WTC11 (cell line): ENCODE data around the gene EPHA1. TPM values are rescaled to one million over a fixed set of nuclear protein-coding genes. Genes with fewer than 3 reads are reported as not detected.

Experiments
- ATAC-seq: fragments of 200-7000 bp; cut with Tn5 transposase; 2 replicates; pipeline ENCODE4 v1.10.0; 2021; ENCODE audit warnings: mild to moderate bottlenecking, moderate library complexity
- CTCF ChIA-PET: fragments of 300-600 bp; sonication (Branson Sonifier 250); formaldehyde crosslinking; loops from one replicate; lab custom pipeline; 2021; ENCODE audit warnings: antibody characterized with exemption; lab: Charles Lee
- POLR2A ChIA-PET: fragments of 350-600 bp; sonication (Branson Sonifier 250); formaldehyde crosslinking; loops from one replicate; lab custom pipeline; 2021; ENCODE audit warnings: antibody characterized with exemption; lab: Charles Lee
- DNase-seq: peaks from one replicate; pipeline ENCODE4 v3.0.0; 2021; ENCODE audit warnings: low spot score
- H3K27ac Mint-ChIP-seq: 2 replicates; pipeline ENCODE4 v1.8.0; 2021; ENCODE audit warnings: mixed read lengths
- H3K27me3 Mint-ChIP-seq: 2 replicates; pipeline ENCODE4 v1.8.0; 2021; ENCODE audit warnings: low read depth, mild to moderate bottlenecking, moderate library complexity, mixed read lengths
- H3K36me3 Mint-ChIP-seq: 2 replicates; pipeline ENCODE4 v1.8.0; 2021; ENCODE audit warnings: mixed read lengths
- H3K4me1 Mint-ChIP-seq: 2 replicates; pipeline ENCODE4 v1.8.0; 2022; ENCODE audit warnings: mixed read lengths
- H3K4me3 Mint-ChIP-seq: 2 replicates; pipeline ENCODE4 v1.8.0; 2021; ENCODE audit warnings: mild to moderate bottlenecking, moderate library complexity, mixed read lengths
- H3K9me3 Mint-ChIP-seq: 2 replicates; pipeline ENCODE4 v1.8.0; 2021; ENCODE audit warnings: mixed read lengths
- AR ChIP-seq: fragments of 250-450 bp; sonication (Bioruptor Pico); IDR thresholded peaks from 2 replicates; pipeline ENCODE4 v1.9.0; 2021; ENCODE audit warnings: mild to moderate bottlenecking
- CDX4 ChIP-seq: fragments of 250-450 bp; sonication (Bioruptor Pico); IDR thresholded peaks from 2 replicates; pipeline ENCODE4 v1.9.0; 2021; ENCODE audit warnings: moderate library complexity, mild to moderate bottlenecking, inconsistent platforms, borderline replicate concordance
- E2F5 ChIP-seq: sonication (generic); formaldehyde crosslinking; IDR thresholded peaks from 2 replicates; pipeline ENCODE4 v1.8.1; 2022; ENCODE audit warnings: mild to moderate bottlenecking, moderate library complexity, missing genetic modification reagents
- ETV6 ChIP-seq: sonication (generic); formaldehyde crosslinking; IDR thresholded peaks from 2 replicates; pipeline ENCODE4 v1.8.1; 2022; ENCODE audit warnings: mild to moderate bottlenecking, missing genetic modification reagents
- FOXP1 ChIP-seq: sonication (generic); formaldehyde crosslinking; IDR thresholded peaks from 2 replicates; pipeline ENCODE4 v1.8.0; 2022; ENCODE audit warnings: missing genetic modification reagents, mild to moderate bottlenecking, moderate library complexity, borderline replicate concordance
- GTF2I ChIP-seq: fragments of 250-450 bp; sonication (Bioruptor Pico); conservative IDR thresholded peaks from 2 replicates; pipeline ENCODE4 v1.4.0; 2021; ENCODE audit warnings: mild to moderate bottlenecking
- JAZF1 ChIP-seq: fragments of 250-450 bp; sonication (Bioruptor Pico); IDR thresholded peaks from 2 replicates; pipeline ENCODE4 v1.9.0; 2021; ENCODE audit warnings: moderate library complexity, mild to moderate bottlenecking, inconsistent platforms
- KAT7 ChIP-seq: sonication (generic); formaldehyde crosslinking; IDR thresholded peaks from 2 replicates; pipeline ENCODE4 v1.8.1; 2023; ENCODE audit warnings: missing genetic modification reagents, mild to moderate bottlenecking, borderline replicate concordance
- TEAD4 ChIP-seq: sonication (generic); formaldehyde crosslinking; IDR thresholded peaks from 2 replicates; pipeline ENCODE4 v1.8.0; 2022; ENCODE audit warnings: mild to moderate bottlenecking, missing genetic modification reagents
- TP53 ChIP-seq: sonication (generic); formaldehyde crosslinking; IDR thresholded peaks from 2 replicates; pipeline ENCODE4 v1.8.1; 2023; ENCODE audit warnings: mild to moderate bottlenecking, missing genetic modification reagents
- USF2 ChIP-seq: sonication (generic); formaldehyde crosslinking; IDR thresholded peaks from 2 replicates; pipeline ENCODE4 v1.8.1; 2023; ENCODE audit warnings: mild to moderate bottlenecking, missing genetic modification reagents, moderate library complexity
- ZNF138 ChIP-seq: sonication (generic); formaldehyde crosslinking; conservative IDR thresholded peaks from 2 replicates; pipeline ENCODE4 v1.8.1; 2022; ENCODE audit warnings: mild to moderate bottlenecking, moderate library complexity, missing genetic modification reagents
- ZNF232 ChIP-seq: sonication (generic); formaldehyde crosslinking; IDR thresholded peaks from 2 replicates; pipeline ENCODE4 v1.8.0; 2022; ENCODE audit warnings: mild to moderate bottlenecking, missing genetic modification reagents
- ZNF317 ChIP-seq: sonication (generic); formaldehyde crosslinking; IDR thresholded peaks from 2 replicates; pipeline ENCODE4 v1.8.1; 2023; ENCODE audit warnings: low read depth, mild to moderate bottlenecking, moderate library complexity, missing genetic modification reagents, borderline replicate concordance
- ZNF671 ChIP-seq: fragments of 250-450 bp; sonication (Bioruptor Pico); IDR thresholded peaks from 2 replicates; pipeline ENCODE4 v1.8.0; 2021; ENCODE audit warnings: mild to moderate bottlenecking
- ZSCAN18 ChIP-seq: fragments of 250-450 bp; sonication (Bioruptor Pico); IDR thresholded peaks from 2 replicates; pipeline ENCODE4 v2.1.2; 2022; ENCODE audit warnings: mild to moderate bottlenecking, moderate library complexity
- total RNA-seq: library from RNA; stranded (reverse); gene quantifications from 3 replicates; pipeline ENCODE4 v1.2.3, GENCODE V29; 2021
- TF ChIP-seq, protein P1 (sequence below): sonication (generic); formaldehyde crosslinking; IDR thresholded peaks from 2 replicates; pipeline ENCODE4 v1.8.1; 2022; ENCODE audit warnings: low read depth, mild to moderate bottlenecking, moderate library complexity, missing genetic modification reagents, borderline replicate concordance
- TF ChIP-seq, protein P2 (sequence below): sonication (generic); formaldehyde crosslinking; IDR thresholded peaks from 2 replicates; pipeline ENCODE4 v1.8.0; 2023; ENCODE audit warnings: missing genetic modification reagents, mild to moderate bottlenecking, borderline replicate concordance
- TF ChIP-seq, protein P3 (sequence below): sonication (generic); formaldehyde crosslinking; IDR thresholded peaks from 2 replicates; pipeline ENCODE4 v1.8.0; 2023; ENCODE audit warnings: mild to moderate bottlenecking, missing genetic modification reagents

The EPHA1 gene
- total RNA-seq, 1 experiment from 2014 or later, result 203 TPM

- TF ChIP-seq TEAD4 (CRISPR knock-in tag) (no peak), ZNF138 (CRISPR knock-in tag) (no peak), E2F5 (no peak), ZNF671 (CRISPR knock-in tag) (no peak), ZSCAN18 (CRISPR knock-in tag) (no peak), AR (no peak)
- TF ChIP-seq, protein P1, sequence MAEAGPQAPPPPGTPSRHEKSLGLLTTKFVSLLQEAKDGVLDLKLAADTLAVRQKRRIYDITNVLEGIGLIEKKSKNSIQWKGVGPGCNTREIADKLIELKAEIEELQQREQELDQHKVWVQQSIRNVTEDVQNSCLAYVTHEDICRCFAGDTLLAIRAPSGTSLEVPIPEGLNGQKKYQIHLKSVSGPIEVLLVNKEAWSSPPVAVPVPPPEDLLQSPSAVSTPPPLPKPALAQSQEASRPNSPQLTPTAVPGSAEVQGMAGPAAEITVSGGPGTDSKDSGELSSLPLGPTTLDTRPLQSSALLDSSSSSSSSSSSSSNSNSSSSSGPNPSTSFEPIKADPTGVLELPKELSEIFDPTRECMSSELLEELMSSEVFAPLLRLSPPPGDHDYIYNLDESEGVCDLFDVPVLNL (CRISPR knock-in tag), result no peak
- TF ChIP-seq, all 79 proteins: peak for 0
Observed at GRCh38 chr7:143443153-143443552, 34.5 kb upstream of the EPHA1 start, which contains the start of gene TAS2R60 (continued).

DNA sequence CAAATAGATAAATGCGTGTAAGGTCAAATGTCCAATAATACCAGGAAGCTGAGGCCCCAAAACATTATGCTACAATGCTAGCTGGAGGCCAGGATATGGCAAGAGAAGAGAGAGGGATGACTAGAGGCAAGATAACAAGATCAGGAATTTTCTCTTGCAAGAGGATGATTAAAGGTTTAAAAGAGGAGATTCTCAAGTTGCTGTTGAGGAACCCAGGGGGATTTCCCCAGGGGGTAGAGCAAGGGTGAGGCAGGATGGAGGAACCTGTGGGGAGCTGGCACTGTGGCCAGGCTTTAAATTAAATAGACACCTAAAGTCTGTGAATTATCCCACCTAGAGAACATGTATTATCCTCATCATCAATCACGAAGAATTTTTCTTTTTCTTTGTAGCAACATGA is 31.2 kb upstream of the EPHA1 start:
- TF ChIP-seq CDX4, result no peak
- no peak for TF ChIP-seq FOXP1
- TF ChIP-seq ZNF317, result no peak
- no peak for TF ChIP-seq USF2 (CRISPR knock-in tag)
- TF ChIP-seq TP53 (CRISPR knock-in tag), result no peak
- TF ChIP-seq GTF2I, result no peak
- ChIA-PET POLR2A (no interaction called here), CTCF (no interaction called here)
- no peak for DNase-seq
- no peak for ATAC-seq
- no peaks in the 10 kb centered on the region; the same call in 1 of the 2 replicates for H3K36me3 Mint-ChIP-seq
- H3K27ac Mint-ChIP-seq, result no peak overlapping the region
- peaks cover 3% of the 10 kb centered on the region; the same call in 1 of the 2 replicates for H3K9me3 Mint-ChIP-seq
- no peaks in the 10 kb centered on the region; the same call in 1 of the 2 replicates for H3K27me3 Mint-ChIP-seq
- peaks cover 22% of the 10 kb centered on the region for H3K4me1 Mint-ChIP-seq
- H3K4me3 Mint-ChIP-seq, result no peak overlapping the region

DNA sequence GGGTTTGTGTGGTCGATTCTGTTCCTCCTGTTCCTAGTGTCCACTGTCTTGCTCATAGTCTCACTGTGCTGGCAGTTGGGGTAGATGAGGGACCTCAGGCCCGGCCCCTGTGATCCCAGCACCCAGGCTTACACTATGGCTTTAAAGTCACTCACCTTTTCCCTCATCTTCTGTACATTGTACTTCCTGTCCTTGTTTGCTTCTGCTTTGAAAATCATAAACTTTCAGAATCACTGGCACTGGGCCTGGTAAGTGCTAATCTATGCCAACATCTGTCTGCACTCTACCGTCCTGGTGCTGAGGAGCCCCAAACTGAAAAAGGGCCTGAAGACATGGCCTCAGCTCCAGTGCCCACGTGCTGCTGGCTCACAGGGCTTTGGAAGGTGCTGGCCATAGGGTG is 28.9 kb upstream of the EPHA1 start:
- ATAC-seq, result no peak
- H3K36me3 Mint-ChIP-seq, result no peaks in the 10 kb centered on the region; the same call in 1 of the 2 replicates
- CTCF ChIA-PET, result no interaction called here
- DNase-seq, result no peak
- H3K9me3 Mint-ChIP-seq, result peaks cover 3% of the 10 kb centered on the region; the same call in 1 of the 2 replicates
- POLR2A ChIA-PET, result no interaction called here
- H3K4me1 Mint-ChIP-seq, result peaks cover 22% of the 10 kb centered on the region
- H3K4me3 Mint-ChIP-seq, result no peak overlapping the region
- H3K27me3 Mint-ChIP-seq, result no peaks in the 10 kb centered on the region; the same call in 1 of the 2 replicates
- no peak overlapping the region for H3K27ac Mint-ChIP-seq
- no peak for TF ChIP-seq ETV6 (CRISPR knock-in tag)
- TF ChIP-seq JAZF1 (CRISPR knock-in tag), result no peak
- no peak for TF ChIP-seq KAT7 (CRISPR knock-in tag)
- no peak for TF ChIP-seq ZNF232 (CRISPR knock-in tag)
- TF ChIP-seq, protein P2, sequence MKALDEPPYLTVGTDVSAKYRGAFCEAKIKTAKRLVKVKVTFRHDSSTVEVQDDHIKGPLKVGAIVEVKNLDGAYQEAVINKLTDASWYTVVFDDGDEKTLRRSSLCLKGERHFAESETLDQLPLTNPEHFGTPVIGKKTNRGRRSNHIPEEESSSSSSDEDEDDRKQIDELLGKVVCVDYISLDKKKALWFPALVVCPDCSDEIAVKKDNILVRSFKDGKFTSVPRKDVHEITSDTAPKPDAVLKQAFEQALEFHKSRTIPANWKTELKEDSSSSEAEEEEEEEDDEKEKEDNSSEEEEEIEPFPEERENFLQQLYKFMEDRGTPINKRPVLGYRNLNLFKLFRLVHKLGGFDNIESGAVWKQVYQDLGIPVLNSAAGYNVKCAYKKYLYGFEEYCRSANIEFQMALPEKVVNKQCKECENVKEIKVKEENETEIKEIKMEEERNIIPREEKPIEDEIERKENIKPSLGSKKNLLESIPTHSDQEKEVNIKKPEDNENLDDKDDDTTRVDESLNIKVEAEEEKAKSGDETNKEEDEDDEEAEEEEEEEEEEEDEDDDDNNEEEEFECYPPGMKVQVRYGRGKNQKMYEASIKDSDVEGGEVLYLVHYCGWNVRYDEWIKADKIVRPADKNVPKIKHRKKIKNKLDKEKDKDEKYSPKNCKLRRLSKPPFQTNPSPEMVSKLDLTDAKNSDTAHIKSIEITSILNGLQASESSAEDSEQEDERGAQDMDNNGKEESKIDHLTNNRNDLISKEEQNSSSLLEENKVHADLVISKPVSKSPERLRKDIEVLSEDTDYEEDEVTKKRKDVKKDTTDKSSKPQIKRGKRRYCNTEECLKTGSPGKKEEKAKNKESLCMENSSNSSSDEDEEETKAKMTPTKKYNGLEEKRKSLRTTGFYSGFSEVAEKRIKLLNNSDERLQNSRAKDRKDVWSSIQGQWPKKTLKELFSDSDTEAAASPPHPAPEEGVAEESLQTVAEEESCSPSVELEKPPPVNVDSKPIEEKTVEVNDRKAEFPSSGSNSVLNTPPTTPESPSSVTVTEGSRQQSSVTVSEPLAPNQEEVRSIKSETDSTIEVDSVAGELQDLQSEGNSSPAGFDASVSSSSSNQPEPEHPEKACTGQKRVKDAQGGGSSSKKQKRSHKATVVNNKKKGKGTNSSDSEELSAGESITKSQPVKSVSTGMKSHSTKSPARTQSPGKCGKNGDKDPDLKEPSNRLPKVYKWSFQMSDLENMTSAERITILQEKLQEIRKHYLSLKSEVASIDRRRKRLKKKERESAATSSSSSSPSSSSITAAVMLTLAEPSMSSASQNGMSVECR (CRISPR knock-in tag), result no peak
- TF ChIP-seq, protein P3, sequence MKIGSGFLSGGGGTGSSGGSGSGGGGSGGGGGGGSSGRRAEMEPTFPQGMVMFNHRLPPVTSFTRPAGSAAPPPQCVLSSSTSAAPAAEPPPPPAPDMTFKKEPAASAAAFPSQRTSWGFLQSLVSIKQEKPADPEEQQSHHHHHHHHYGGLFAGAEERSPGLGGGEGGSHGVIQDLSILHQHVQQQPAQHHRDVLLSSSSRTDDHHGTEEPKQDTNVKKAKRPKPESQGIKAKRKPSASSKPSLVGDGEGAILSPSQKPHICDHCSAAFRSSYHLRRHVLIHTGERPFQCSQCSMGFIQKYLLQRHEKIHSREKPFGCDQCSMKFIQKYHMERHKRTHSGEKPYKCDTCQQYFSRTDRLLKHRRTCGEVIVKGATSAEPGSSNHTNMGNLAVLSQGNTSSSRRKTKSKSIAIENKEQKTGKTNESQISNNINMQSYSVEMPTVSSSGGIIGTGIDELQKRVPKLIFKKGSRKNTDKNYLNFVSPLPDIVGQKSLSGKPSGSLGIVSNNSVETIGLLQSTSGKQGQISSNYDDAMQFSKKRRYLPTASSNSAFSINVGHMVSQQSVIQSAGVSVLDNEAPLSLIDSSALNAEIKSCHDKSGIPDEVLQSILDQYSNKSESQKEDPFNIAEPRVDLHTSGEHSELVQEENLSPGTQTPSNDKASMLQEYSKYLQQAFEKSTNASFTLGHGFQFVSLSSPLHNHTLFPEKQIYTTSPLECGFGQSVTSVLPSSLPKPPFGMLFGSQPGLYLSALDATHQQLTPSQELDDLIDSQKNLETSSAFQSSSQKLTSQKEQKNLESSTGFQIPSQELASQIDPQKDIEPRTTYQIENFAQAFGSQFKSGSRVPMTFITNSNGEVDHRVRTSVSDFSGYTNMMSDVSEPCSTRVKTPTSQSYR (CRISPR knock-in tag), result no peak
- no peak for TF ChIP-seq FOXP1
